Globus pallidus (tissue), 1 donor: ENCODE measurements around the gene VANGL2.

Experiments used
- DNase-seq: peaks from one replicate; pipeline ENCODE4 v3.0.0-alpha.2; 2015; ENCODE audit warnings: low spot score

Gene VANGL2

GRCh38 chr1:160400223-160400645 is at the start of gene VANGL2:
Gene VANGL2 (plus strand): TSS chr1:160400564. CDS start chr1:160415838, 15,274 bp downstream.
- peak; percentile 82 for DNase-seq

DNA sequence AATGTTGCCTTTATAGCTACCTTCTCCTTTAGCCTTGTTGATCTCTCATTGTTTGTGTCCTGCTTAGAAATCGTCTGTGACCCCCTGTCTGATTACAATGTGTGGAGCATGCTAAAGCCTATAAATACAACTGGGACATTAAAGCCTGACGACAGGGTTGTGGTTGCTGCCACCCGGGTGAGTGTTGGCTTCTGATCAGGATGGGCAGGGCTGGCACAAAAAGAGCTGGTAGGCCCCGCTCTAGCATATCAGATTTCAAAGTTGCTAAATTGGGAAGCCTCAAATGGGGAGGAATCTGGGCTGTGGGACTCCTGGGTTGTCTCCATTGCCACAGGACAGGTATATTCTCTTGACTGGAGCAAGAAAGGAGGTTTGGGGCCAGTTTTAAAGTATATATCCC is 48.7 kb upstream of the VANGL2 start:
- DNase-seq = no peak

DNA sequence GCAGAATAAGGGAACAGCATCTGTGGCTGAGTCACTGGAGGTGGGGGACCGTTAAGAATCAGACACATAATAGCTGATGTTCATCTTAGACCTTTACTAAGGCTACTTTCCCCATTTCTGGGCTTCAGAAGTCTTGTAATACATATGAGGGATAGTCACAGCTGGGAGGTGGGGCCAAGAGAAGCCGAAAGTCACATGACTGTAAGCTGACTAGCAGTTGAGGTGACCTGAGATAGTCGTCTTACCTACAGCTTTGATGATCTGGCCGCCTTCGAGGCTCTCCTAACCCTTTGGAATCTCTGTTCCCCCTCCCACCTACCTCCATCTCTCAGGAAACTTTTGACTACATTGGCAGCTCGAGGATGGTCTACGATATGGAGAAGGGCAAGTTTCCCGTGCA is 47.8 kb upstream of the VANGL2 start:
- no peak for DNase-seq

- no peak for DNase-seq
These were observed 47.1 kb upstream of the VANGL2 start for GRCh38 chr1:160353223-160353622.

- no peak for DNase-seq
These were observed 45.9 kb upstream of the VANGL2 start for GRCh38 chr1:160354388-160354985.

DNA sequence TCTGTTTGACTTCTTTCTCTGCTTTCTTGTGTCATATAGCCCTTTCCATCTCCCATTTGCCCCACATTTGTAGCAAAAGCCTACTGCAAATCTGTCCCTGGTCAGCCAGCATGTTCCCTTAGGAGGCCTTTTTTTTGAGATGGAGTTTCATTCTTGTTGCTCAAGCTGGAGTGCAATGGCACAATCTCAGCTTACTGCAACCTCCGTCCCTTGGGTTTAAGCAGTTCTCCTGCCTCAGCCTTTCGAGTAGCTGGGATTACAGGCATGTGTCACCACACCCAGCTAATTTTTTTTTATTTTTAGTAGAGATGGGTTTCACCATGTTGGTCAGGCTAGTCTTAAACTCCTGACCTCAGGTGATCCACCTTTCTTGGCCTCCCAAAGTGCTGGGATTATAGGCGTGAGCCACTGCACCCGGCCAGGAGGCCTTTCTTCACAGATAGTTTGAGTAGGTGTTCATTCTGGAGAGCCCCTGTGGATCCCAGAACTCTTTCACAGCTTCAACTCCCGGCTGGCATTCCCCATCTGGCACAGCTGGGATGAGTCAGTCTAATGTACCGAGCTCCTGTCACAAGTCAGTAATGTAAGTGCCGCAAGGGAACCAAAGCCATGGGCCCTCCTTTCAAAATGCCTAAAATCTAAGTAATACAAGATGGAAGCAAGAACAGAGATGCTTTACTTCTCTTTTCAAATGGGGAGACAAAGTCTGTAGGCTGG is 42.9 kb upstream of the VANGL2 start:
- DNase-seq = no peak

DNA sequence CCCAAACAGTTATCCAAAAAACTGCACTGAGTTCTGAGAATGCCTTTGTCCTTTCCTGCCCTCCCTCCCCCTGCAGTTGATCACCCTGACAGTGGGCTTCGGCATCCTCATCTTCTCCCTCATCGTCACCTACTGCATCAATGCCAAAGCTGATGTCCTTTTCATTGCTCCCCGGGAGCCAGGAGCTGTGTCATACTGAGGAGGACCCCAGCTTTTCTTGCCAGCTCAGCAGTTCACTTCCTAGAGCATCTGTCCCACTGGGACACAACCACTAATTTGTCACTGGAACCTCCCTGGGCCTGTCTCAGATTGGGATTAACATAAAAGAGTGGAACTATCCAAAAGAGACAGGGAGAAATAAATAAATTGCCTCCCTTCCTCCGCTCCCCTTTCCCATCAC is 42.3 kb upstream of the VANGL2 start:
- no peak for DNase-seq

GRCh38 chr1:160359559-160360226 is 40.7 kb upstream of the VANGL2 start:
- no peak for DNase-seq

GRCh38 chr1:160360227-160360695 is 40.1 kb upstream of the VANGL2 start:
- no peak for DNase-seq

GRCh38 chr1:160361199-160361598 is 39.2 kb upstream of the VANGL2 start:
- no peak for DNase-seq

- DNase-seq = no peak
These were observed 38.6 kb upstream of the VANGL2 start for GRCh38 chr1:160361814-160362167.

- no peak for DNase-seq
These were observed 38.0 kb upstream of the VANGL2 start for GRCh38 chr1:160362168-160362957.

GRCh38 chr1:160363010-160363409 is 37.4 kb upstream of the VANGL2 start:
- DNase-seq = no peak

- DNase-seq = no peak
These were observed 36.2 kb upstream of the VANGL2 start for GRCh38 chr1:160363951-160364735.

DNA sequence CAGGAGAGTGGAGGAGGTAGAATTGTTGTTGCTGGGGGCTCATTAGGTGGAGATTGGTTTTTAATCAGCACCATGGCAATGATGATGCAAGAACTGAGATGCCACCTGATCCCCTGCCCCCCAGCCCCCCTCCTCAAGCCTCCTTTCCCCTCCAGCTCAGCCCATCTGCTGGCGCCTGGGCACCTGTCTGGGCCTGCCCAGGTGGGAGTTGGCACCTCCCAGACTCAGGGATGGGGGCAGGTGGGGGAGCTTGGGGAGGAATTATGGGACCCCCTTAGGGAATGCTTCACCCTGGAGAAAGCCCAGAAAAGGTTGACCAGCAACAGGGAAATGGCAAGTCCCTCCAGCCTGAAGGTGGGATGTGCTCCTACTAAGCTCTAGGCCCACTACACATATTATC is 35.0 kb upstream of the VANGL2 start:
- DNase-seq = no peak

DNA sequence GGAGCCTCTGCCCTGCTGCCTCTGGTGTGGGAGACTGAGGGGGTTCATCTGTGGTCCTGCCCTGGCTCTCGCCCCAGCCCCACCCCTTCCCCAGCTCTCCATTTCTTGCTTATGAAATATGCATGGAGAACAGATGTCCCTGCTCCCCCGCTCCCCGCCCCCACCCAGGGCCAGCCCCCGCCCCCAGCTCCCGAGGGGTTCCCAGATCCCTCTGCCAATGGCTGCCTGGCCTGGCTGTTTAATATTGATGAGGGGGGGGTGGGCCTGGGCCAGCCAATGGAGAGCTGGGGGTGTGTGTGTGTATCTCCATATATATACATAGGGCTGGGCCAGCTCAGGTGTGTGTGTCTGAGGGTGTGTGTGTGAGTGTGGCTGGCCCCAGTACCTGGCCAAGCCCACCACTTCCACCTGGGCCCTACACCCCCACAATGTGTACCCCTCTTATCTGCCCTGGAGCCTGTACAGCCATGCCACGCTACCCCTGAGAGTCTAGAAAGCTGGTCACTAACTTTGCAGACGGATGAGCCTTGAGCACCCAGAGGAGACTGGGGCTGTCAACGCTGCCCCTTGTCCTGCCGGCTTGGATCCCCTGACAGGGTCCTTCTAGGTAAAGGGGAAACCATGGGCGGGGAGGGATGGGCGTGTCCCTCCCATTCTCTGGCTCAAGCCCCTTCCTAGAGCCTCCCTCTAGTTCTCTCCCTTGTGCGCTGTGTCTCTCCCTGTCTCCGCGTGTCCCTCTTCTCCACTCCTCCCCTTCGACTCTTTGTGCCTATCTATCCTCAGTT is 33.4 kb upstream of the VANGL2 start, which contains the start of gene NHLH1:
Gene NHLH1, plus strand, starts transcription at position 341 of the 785 bp plus-strand sequence. CDS start 3,661 bp downstream, outside the sequence.
- DNase-seq = no peak

GRCh38 chr1:160367516-160367900 is 32.9 kb upstream of the VANGL2 start:
- no peak for DNase-seq

GRCh38 chr1:160367934-160368923 is 32.1 kb upstream of the VANGL2 start:
- no peak for DNase-seq

GRCh38 chr1:160369087-160369486 is 31.3 kb upstream of the VANGL2 start:
- no peak for DNase-seq
